ENCODE results near the gene PRTFDC1.

The PRTFDC1 gene

GRCh38 chr10:24950439-24950838 is 2.0 kb downstream of the PRTFDC1 start:
- Histone ChIP-seq H3K4me3 (ENCODE audit: low read depth in 1 of 2, low read length in 2 of 2) (no peak overlapping the region), H3K9ac (ENCODE audit: low read length) (no peak overlapping the region), H3K27ac (ENCODE audit: low read depth, low read length) (no peak overlapping the region), H3K4me1 (ENCODE audit: insufficient read depth, low read length) (peaks cover 15% of the 10 kb centered on the region), H3K36me3 (ENCODE audit: insufficient read depth, low read length) (no peaks in the 10 kb centered on the region), H3K27me3 (ENCODE audit: control insufficient read depth in 1 of 2, insufficient read depth in 2 of 2, low read length in 2 of 2) (no peaks in the 10 kb centered on the region), H3K9me3 (ENCODE audit: low read length) (no peaks in the 10 kb centered on the region)

- Histone ChIP-seq H3K36me3 (ENCODE audit: insufficient read depth, low read length) (no peaks in the 10 kb centered on the region), H3K9me3 (ENCODE audit: low read length) (no peaks in the 10 kb centered on the region), H3K4me3 (ENCODE audit: low read depth in 1 of 2, low read length in 2 of 2) (no peak overlapping the region), H3K9ac (ENCODE audit: low read length) (no peak overlapping the region), H3K27ac (ENCODE audit: low read depth, low read length) (no peak overlapping the region), H3K27me3 (ENCODE audit: control insufficient read depth in 1 of 2, insufficient read depth in 2 of 2, low read length in 2 of 2) (no peaks in the 10 kb centered on the region), H3K4me1 (ENCODE audit: insufficient read depth, low read length) (peaks cover 15% of the 10 kb centered on the region)
Measured at GRCh38 chr10:24949616-24950015, 2.8 kb downstream of the PRTFDC1 start.

GRCh38 chr10:24947304-24948097 is 4.9 kb downstream of the PRTFDC1 start:
- Histone ChIP-seq H3K9ac (ENCODE audit: low read length) (no peak overlapping the region), H3K27ac (ENCODE audit: low read depth, low read length) (no peak overlapping the region), H3K4me3 (ENCODE audit: low read depth in 1 of 2, low read length in 2 of 2) (no peak overlapping the region), H3K27me3 (ENCODE audit: control insufficient read depth in 1 of 2, insufficient read depth in 2 of 2, low read length in 2 of 2) (no peaks in the 10 kb centered on the region), H3K36me3 (ENCODE audit: insufficient read depth, low read length) (no peaks in the 10 kb centered on the region), H3K4me1 (ENCODE audit: insufficient read depth, low read length) (peaks cover 9% of the 10 kb centered on the region), H3K9me3 (ENCODE audit: low read length) (no peaks in the 10 kb centered on the region)

- Histone ChIP-seq H3K9ac (ENCODE audit: low read length) (no peak overlapping the region), H3K4me1 (ENCODE audit: insufficient read depth, low read length) (no peaks in the 10 kb centered on the region), H3K9me3 (ENCODE audit: low read length) (no peaks in the 10 kb centered on the region), H3K36me3 (ENCODE audit: insufficient read depth, low read length) (no peaks in the 10 kb centered on the region), H3K4me3 (ENCODE audit: low read depth in 1 of 2, low read length in 2 of 2) (no peak overlapping the region), H3K27me3 (ENCODE audit: control insufficient read depth in 1 of 2, insufficient read depth in 2 of 2, low read length in 2 of 2) (no peaks in the 10 kb centered on the region), H3K27ac (ENCODE audit: low read depth, low read length) (no peak overlapping the region)
Measured at GRCh38 chr10:24944512-24945255, 7.7 kb downstream of the PRTFDC1 start.

GRCh38 chr10:24938525-24938924 is 13.9 kb downstream of the PRTFDC1 start:
- no peak overlapping the region for H3K27ac ChIP-seq (ENCODE audit: low read depth, low read length)
- no peak overlapping the region for H3K4me3 ChIP-seq (ENCODE audit: low read depth in 1 of 2, low read length in 2 of 2)
- H3K36me3 ChIP-seq (ENCODE audit: insufficient read depth, low read length), result no peaks in the 10 kb centered on the region
- H3K27me3 ChIP-seq (ENCODE audit: control insufficient read depth in 1 of 2, insufficient read depth in 2 of 2, low read length in 2 of 2), result no peaks in the 10 kb centered on the region
- H3K9ac ChIP-seq (ENCODE audit: low read length), result no peak overlapping the region
- H3K9me3 ChIP-seq (ENCODE audit: low read length), result no peaks in the 10 kb centered on the region
- H3K4me1 ChIP-seq (ENCODE audit: insufficient read depth, low read length), result no peaks in the 10 kb centered on the region

- no peaks in the 10 kb centered on the region for H3K27me3 ChIP-seq (ENCODE audit: control insufficient read depth in 1 of 2, insufficient read depth in 2 of 2, low read length in 2 of 2)
- H3K9me3 ChIP-seq (ENCODE audit: low read length), result no peaks in the 10 kb centered on the region
- H3K4me1 ChIP-seq (ENCODE audit: insufficient read depth, low read length), result no peaks in the 10 kb centered on the region
- no peak overlapping the region for H3K4me3 ChIP-seq (ENCODE audit: low read depth in 1 of 2, low read length in 2 of 2)
- H3K9ac ChIP-seq (ENCODE audit: low read length), result no peak overlapping the region
- H3K36me3 ChIP-seq (ENCODE audit: insufficient read depth, low read length), result no peaks in the 10 kb centered on the region
- H3K27ac ChIP-seq (ENCODE audit: low read depth, low read length), result no peak overlapping the region
Measured at GRCh38 chr10:24938076-24938475, 14.3 kb downstream of the PRTFDC1 start.

- no peak overlapping the region for H3K4me3 ChIP-seq (ENCODE audit: low read depth in 1 of 2, low read length in 2 of 2)
- no peaks in the 10 kb centered on the region for H3K9me3 ChIP-seq (ENCODE audit: low read length)
- H3K9ac ChIP-seq (ENCODE audit: low read length), result no peak overlapping the region
- no peaks in the 10 kb centered on the region for H3K36me3 ChIP-seq (ENCODE audit: insufficient read depth, low read length)
- no peaks in the 10 kb centered on the region for H3K27me3 ChIP-seq (ENCODE audit: control insufficient read depth in 1 of 2, insufficient read depth in 2 of 2, low read length in 2 of 2)
- H3K27ac ChIP-seq (ENCODE audit: low read depth, low read length), result no peak overlapping the region
- H3K4me1 ChIP-seq (ENCODE audit: insufficient read depth, low read length), result no peaks in the 10 kb centered on the region
Measured at GRCh38 chr10:24935504-24936292, 16.7 kb downstream of the PRTFDC1 start.

GRCh38 chr10:24931236-24931635 is 21.2 kb downstream of the PRTFDC1 start:
- Histone ChIP-seq H3K4me3 (ENCODE audit: low read depth in 1 of 2, low read length in 2 of 2) (no peak overlapping the region), H3K9ac (ENCODE audit: low read length) (no peak overlapping the region), H3K4me1 (ENCODE audit: insufficient read depth, low read length) (no peaks in the 10 kb centered on the region), H3K36me3 (ENCODE audit: insufficient read depth, low read length) (no peaks in the 10 kb centered on the region), H3K9me3 (ENCODE audit: low read length) (no peaks in the 10 kb centered on the region), H3K27me3 (ENCODE audit: control insufficient read depth in 1 of 2, insufficient read depth in 2 of 2, low read length in 2 of 2) (no peaks in the 10 kb centered on the region), H3K27ac (ENCODE audit: low read depth, low read length) (no peak overlapping the region)

- Histone ChIP-seq H3K27me3 (ENCODE audit: control insufficient read depth in 1 of 2, insufficient read depth in 2 of 2, low read length in 2 of 2) (no peaks in the 10 kb centered on the region), H3K27ac (ENCODE audit: low read depth, low read length) (no peak overlapping the region), H3K36me3 (ENCODE audit: insufficient read depth, low read length) (no peaks in the 10 kb centered on the region), H3K4me1 (ENCODE audit: insufficient read depth, low read length) (no peaks in the 10 kb centered on the region), H3K9me3 (ENCODE audit: low read length) (no peaks in the 10 kb centered on the region), H3K4me3 (ENCODE audit: low read depth in 1 of 2, low read length in 2 of 2) (no peak overlapping the region), H3K9ac (ENCODE audit: low read length) (no peak overlapping the region)
Measured at GRCh38 chr10:24930427-24930826, 22.0 kb downstream of the PRTFDC1 start.

GRCh38 chr10:24929904-24930303 is 22.5 kb downstream of the PRTFDC1 start:
- Histone ChIP-seq H3K9ac (ENCODE audit: low read length) (no peak overlapping the region), H3K9me3 (ENCODE audit: low read length) (no peaks in the 10 kb centered on the region), H3K4me3 (ENCODE audit: low read depth in 1 of 2, low read length in 2 of 2) (no peak overlapping the region), H3K4me1 (ENCODE audit: insufficient read depth, low read length) (no peaks in the 10 kb centered on the region), H3K36me3 (ENCODE audit: insufficient read depth, low read length) (no peaks in the 10 kb centered on the region), H3K27me3 (ENCODE audit: control insufficient read depth in 1 of 2, insufficient read depth in 2 of 2, low read length in 2 of 2) (no peaks in the 10 kb centered on the region), H3K27ac (ENCODE audit: low read depth, low read length) (no peak overlapping the region)

GRCh38 chr10:24929056-24929544 is 23.3 kb downstream of the PRTFDC1 start:
- Histone ChIP-seq H3K4me1 (ENCODE audit: insufficient read depth, low read length) (no peaks in the 10 kb centered on the region), H3K27me3 (ENCODE audit: control insufficient read depth in 1 of 2, insufficient read depth in 2 of 2, low read length in 2 of 2) (no peaks in the 10 kb centered on the region), H3K36me3 (ENCODE audit: insufficient read depth, low read length) (no peaks in the 10 kb centered on the region), H3K9me3 (ENCODE audit: low read length) (no peaks in the 10 kb centered on the region), H3K4me3 (ENCODE audit: low read depth in 1 of 2, low read length in 2 of 2) (no peak overlapping the region), H3K27ac (ENCODE audit: low read depth, low read length) (no peak overlapping the region), H3K9ac (ENCODE audit: low read length) (no peak overlapping the region)

All from muscle layer of colon (tissue), 2 donors.